GM19395 (cell line): Measurements from ENCODE around the gene RARRES1.

ENCODE experiments used
- ATAC-seq: cut with Tn5 transposase; IDR thresholded peaks from one replicate; pipeline ENCODE4 v1.9.1; 2021; ENCODE audit warnings: mild to moderate bottlenecking, moderate library complexity; ENCODE audit not compliant: unreplicated experiment

RARRES1 gene

DNA sequence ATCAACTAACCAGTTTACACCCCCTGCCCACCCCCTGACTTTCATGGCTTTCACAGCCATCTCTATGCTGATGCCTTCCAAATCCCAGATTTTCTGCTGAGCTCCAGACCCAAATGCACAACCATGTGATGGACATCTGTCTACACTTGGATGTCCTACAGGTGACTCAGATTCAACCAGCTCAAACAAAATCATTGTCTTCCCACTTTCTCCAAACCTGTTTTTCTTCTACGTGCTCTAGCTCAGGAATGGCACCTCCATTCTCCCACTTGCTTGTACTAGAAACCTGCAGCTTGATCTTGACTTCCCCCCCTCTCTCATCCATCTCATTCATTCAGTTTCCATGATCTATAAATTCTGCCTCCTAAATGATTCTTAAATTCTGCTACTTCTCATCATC, 34.1 kb upstream of the RARRES1 start:
- no peak for ATAC-seq

DNA sequence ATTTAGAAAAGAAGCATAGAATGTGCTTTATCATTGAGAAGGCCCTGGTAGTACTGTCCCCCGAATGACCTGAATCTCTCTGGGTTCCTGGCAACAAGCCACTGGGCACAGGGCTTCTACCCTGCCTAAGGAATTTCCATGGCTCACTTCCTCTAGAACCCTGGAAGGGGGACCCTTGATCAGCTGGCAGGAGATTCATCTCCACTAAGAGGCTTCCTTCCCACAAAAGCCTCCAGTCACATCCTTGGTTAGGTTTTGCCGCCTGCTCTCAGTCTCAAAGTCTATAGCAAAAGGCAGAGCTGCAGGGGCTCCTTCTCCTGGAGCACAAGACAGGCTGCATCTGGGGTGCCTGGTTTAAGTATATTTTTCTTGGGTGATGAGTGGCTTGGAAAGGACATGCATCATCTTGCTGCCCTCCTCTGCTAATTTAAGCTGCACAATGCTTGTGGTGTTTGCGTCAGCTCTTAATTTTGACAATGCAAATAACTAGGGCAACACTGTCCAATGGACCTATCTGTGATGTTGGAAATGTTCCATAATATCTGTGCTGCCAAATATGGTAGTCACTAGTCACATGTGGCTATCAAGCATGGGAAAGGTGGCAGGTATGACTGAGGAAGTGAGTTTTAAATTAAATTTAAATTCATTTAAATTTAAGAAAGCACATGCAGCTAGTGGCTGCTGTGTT, 33.4 kb upstream of the RARRES1 start:
- ATAC-seq, result no peak

DNA sequence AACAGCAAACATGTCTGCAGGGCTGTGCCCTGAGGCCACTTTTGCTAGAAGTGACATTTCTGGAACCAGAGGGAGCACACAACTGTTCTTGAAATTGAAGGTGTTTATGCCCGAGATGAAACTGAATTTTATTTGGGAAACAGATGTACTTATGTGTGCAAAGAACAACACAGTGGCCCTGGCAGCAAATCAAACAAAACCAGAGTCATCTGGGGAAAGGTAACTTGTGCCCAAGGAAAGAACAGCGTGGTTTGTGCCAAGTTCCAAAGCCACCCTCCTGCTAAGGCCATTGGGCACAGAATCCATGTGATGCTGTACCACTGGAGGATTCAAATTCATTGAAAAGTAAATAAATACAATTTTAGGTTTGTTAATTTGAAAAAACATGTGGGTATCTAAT, 31.2 kb upstream of the RARRES1 start:
- ATAC-seq, result no peak

DNA sequence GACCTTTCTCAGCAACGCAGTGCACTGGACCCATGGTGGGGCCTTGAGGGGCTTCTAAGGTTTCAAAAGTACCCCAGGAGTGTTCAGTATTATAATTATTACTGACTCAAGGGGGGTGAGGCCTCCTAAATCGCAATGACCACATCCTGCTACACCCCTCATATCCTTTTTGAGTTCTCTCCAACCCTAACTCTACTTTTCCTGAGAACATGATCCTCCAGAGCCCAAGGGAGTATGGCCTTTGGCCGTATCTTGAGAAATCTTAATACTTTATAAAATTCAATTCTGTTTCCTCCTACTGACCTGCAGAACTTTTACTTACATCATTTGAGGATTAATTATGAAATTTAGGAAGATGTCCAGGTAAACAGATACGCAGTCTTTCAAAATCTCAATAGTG, 30.4 kb upstream of the RARRES1 start:
- ATAC-seq, result no peak

DNA sequence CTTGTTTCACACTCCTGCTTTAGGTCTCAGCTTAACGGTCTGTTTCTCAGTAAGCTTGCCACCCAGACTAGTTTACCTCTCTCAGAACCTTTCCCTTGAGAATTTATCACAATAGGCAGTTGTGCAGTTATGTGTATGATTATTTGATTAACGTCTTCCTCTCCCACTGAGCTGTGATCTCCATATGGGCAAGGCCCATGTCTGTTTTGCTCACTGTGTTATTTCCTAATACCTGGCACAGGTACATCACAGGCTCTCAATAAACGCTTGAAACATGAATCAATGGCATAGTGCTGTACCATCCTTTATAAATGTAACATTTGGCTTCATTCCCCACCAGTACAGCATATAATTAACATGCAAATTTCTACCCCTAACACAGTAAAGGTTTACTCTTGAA, 29.1 kb upstream of the RARRES1 start:
- no peak for ATAC-seq

DNA sequence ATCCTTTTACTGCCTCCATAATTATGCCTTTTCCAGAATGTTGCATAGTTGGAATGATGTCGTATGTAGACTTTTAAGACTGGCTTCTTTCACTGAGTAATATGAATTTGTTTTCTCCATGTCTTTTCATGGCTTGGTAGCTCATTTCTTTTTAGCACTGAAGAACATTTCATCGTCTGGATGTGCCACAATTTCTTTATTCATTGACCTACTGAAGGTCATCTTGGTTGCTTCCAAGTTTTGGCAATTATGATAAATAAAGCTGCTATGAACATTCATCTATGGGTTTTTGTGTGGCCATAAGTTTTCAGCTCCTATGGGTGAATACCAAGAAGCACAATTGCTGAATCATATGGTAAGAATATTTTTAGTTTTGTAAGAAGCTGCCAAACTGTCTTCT, 23.2 kb upstream of the RARRES1 start:
- no peak for ATAC-seq

DNA sequence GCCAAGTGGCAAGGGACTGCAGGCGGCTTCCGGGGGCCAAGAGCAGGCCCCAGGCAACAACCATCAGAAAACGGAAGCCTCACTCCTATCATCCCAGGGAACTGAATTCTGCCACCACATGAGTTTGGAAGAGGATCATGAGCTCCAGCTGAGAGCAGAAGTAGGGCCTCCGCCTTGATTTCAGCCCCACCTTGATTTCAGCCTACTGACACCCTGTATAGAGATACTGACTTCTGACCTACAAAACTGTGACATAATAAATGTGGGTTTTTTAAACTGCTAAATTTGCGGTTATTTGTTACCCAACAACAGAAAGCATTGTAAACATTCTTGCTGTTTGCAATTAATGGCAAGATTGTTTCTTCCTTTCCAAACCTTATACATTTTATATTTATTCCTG, 21.6 kb upstream of the RARRES1 start:
- no peak for ATAC-seq

DNA sequence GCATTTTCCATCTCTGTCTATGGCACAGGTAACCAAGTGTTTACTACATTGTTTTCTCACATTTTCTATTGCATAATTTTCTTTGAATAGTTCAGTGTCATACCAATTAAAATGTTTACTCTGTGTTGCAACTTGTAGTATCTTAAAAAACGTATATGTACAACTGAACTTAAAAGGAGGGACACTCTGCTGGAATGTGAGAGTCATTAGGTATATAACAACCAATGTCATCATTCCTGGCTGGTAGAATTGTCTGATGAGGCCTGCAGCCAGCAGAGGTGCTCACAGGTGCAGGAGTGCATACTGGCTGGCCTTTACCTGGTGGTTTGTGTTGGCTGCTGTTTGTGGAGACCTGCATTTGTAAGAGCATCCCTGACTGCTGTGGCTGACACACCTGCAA, 19.1 kb upstream of the RARRES1 start:
- ATAC-seq, result no peak

DNA sequence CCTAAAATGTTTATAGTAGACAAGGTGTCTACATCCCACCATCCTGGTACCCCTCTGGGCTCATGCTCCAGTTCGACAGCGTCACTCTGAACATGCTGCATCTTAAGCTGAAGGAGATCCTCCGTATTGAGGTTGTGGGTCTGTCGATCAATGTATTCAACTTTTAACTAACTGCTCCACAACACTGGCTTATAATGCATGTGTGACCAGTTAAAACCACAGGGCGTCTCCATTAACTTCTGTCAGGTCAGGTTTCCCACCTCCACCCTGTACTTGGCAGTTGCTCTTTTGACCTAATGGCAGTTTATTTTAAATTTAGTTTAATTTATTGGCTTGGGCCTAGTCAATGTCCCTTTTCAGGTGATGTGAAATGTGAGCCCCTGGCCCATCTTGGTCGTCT, 17.8 kb upstream of the RARRES1 start:
- no peak for ATAC-seq

DNA sequence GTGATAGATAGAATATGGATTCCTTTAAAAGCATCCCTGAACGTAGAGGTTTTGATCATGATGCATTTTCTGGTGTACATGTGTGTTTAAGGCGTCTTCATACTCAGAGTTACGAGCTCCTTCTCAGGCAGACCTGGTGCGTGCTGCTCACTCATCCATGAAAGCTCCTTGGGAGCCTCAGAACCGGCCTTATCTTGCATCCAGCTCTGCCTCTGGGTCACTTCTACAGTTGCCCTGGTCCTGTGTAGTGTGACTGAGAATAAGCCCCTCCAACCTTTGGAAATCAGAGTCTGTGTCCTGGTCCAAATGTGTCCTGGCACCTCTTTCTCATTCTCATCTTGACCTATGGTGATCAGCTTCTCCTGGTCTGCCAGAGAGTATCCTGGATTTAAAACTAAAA, 17.3 kb upstream of the RARRES1 start:
- no peak for ATAC-seq

DNA sequence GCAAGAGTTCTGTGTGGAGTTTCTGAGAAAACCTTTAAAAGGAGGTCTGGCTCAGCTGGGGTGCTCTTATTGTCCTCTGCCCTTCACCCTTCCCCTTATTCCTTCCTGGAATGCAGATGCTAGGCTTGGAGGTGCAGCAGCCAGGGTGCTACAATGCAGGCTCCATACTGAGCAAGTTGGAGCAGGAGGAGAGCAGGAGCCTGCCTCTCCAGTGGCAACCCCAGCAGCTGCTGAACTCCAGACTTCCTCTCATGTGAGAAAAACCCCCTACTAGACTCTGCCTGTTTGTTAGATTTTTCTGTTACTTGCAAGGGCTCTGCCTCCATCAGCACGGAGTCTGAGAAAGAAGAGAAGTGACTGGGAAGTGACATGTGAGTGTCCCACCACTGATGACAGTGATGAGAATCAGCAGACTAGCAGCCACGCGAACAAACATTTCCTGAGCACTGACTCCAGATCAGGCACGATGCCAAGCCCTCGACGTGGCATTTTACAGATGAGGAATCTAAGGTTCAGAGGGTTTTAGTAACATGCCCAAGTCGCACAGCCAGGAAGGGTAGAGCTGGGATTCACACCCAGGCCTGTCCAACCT, 16.1 kb upstream of the RARRES1 start:
- no peak for ATAC-seq

DNA sequence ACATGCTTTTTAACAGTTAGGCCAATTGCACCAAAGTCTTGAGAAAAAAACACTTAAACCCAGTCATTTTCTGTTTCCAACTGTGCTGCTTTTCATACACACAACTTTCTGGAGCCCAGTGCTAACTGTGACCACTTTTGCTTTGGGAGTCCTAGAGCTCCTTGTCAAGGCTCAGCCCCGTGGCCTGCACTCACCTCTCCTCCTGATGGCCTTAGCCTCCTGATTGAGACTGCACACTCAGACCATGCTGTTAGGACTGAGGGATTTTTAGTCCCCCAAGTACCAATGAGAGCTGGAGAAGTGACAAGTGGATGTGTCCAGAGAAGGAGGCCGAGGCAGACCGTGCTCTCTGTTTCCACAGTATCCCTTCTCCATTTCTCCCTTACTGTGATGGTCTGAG, 15.2 kb upstream of the RARRES1 start:
- ATAC-seq, result peak; percentile 33

DNA sequence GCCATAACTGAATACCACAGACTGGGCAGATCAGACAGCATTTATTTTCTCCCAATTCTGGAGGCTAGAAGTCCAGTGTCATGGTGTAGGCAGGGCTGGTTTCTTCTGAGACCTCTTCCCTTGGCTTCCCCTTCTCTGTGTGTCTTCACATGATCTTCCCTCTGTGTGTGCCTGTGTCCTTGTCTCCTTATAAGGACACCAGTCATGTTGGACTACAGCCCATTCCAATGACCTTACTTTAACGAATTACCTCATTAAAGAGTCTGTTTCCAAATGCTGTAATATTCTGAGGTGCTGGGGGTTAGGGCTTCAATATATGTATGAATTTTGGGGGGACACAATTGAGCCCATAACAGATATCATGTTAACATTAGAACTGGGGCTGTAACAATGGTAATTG, 13.3 kb upstream of the RARRES1 start:
- ATAC-seq, result no peak

DNA sequence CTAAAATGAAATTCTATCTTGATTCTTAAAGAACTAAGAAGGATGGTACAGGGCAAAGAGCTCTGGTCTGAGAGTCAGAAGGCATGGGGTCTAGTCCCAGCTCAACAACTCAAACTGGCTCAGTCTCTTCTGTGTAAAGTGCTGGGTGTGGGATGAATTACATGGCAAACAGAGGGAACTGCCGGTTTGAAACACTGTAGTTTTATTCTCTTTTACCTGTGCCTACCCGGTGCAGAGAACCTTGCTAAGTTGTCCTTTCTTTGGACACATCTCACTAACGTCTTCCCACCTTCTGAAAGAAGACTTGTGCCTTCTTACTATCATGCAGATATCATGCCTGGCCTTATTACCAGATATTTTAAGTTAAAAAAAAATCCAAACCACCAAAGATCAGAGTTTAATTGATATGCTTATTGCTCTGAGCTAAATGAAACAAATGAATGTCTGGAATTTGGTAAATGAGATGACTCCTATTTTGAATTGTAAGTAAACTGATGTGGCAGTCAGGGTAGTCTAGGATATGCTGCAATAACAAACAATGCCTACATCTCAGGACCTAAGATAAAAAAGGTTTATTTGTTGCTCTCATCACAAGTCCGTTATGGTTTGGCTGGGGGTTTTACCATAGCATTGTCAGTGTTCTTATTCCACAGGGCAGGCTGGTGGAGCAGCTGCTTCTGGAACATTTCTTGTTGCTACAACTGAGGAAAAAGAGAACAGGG, 12.5 kb upstream of the RARRES1 start:
- ATAC-seq, result no peak

DNA sequence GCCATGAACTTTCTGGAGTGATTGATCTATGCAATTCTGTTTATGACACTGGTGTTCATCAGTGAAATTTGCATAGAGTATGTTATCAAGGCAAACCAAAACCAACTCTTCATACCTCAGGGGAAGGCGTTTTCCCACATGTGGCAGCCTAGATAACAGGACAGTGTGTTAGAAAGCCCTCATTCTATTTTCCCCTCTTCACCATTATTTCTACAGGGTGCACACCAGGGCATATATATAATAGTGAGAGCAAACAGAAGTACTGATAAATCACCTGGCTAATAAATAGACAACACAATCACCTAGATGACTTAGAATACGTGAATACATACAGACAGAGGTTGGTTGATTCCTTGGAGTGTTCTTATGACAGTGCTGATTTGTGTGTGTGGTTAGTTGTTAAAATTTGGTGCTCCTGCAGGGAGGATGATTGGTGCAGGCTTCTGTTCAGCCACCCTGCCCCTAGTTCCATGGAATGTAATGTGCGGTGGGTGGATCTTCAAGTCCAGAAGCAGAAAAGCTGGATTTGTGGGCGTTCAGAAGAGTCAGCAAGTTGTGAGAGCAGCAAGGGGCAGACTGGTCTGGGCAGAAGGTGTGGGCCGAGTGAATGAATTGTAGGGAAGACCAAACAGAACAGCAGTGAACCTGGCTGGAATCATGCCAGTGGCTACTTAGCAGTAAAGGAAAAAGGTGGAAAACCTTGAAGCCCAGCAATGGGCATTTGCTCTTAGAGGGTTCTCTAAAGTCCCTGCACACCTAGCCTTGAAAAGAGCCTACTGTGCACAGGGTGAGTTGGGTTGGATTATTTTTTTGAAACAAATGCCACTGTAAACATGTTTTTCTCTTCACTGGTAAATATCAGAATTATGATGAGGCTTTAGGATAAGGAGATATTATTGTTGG, 11.7 kb upstream of the RARRES1 start:
- no peak for ATAC-seq

DNA sequence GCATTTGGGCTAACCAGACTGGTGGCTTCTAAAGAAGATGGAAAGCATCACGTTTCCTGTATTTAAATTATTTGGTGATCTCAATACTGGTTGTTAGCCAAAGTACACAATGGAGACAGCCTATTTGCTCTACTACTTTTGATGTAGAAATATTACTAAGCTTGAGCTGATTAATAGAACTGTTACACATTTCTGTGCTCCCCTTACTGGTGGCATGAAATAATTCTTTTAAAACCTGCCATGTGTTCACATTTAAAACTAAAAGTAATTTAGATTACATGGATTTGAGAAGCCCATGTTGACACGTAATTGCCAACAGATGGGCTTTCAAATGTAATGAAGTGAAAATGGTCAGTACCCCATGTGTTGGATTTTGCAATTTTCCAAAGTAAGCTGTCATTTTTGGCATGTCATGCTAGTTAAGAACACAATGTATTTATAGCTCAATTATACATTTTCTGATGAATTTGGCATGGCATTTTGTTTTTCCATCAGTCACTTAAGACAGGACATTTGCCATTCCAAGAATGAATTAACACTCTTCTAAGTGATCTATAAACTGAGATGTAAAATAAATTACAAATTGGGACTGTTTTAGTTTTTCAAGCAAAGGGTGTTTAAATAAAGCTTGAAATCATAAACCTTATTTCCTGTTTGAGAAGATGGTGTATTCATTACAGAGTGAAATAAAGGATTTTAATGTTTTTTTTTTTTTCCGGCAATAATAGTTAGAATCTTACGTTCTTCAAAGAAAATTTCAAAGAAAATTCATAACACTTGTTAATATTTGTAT, 10.8 kb upstream of the RARRES1 start:
- ATAC-seq, result no peak

DNA sequence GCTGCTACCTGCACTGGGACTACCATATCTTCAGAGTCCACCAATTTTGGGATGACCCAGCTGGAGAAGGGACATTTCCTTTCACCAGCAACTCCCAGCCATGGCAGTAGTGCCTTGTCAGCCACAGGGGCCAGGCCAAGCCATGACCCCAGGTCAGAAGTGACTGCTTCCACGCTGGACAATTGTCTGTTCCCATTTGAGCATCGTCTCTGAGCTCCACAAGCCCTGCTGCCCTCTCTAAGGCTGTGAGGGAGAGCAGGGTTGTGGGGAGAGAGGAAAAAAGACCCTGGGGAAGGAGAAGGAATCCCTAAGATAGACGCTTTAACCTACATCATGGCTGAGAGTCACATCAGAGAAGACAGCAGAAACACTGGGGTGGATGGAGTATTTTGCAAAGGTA, 7.4 kb upstream of the RARRES1 start:
- ATAC-seq, result no peak

DNA sequence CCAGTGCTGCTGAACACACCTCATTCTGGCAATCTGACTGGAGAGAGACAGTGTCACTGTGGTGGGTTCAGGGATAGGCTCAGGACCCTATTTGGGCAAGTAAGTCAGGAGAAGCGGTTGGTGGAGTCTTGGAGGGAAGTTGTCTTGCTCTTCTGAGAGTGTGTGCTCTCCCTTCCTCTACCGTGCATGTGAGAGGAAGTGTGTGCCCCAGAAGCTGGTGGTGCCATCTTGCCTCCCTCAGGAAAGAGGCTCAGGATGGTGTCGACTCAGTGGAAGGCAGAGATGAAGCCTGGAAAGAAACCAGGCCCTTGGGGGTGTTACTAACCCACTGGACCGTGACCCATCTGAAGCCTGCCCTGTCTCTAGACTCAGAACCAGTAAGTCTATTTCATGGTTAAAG, 6.8 kb upstream of the RARRES1 start:
- ATAC-seq, result no peak

DNA sequence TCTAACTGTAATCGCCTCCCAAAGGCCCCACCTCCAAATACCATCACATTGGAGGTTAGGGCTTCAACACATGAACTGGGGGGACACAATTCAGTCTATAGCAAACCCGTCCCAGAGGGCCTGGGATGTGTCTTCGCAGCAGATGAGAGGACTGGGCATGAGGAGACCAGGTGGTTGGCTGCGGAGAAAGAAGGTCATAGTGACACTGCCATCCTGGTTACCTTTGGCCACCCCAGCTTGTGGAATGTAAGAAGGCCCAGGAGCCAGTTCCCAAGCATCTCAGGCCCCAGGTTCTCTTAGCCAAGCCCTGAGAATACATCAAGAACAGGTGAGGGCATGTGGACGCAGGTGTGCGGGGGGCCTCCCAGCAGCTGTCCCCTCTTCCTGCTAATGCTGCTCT, 6.4 kb upstream of the RARRES1 start:
- no peak for ATAC-seq

DNA sequence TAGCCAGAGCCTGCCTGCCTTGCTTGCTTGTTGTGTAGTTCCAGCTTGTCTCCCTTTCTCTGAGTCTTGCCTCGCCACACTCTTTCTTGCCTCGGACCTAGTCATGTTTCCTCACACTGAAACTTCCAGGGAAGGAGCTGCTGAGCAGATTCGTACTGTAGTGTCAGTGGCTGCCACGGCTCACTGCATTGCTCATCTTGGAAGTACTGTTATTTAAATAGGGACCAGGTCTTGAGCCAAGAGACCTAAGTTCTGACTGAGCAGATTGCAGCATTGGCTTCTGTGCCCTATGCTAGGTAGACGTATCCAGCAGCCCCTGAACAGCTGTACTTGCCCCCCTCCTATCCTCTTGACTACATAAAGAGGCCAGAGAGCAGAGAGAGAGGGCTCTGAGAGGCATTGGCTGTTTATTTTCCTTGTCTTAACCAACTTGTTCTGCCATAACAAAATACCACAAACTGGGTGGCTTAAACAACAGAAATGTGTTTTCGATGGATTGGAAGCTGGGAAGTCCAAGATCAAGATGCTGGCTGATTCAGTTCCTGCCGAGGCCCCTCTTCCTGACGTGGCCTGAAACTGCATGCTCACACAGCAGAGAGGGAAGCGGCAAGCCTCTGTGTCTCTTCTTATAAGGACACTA, 5.8 kb upstream of the RARRES1 start:
- no peak for ATAC-seq
